ENCODE data around the gene TAF1C.

GRCh38 chr16:84183911-84184591 lies 2.8 kb downstream of the TAF1C start:
- TF ChIP-seq KDM1A (IDR thresholded peaks at IDR 0.05; ENCODE audit: borderline replicate concordance) (no peak), HDGF (IDR thresholded peaks at IDR 0.05) (no peak), FOS (IDR thresholded peaks at IDR 0.05; ENCODE audit: borderline replicate concordance, extremely low read depth, insufficient read length) (no peak), BRCA1 (IDR thresholded peaks at IDR 0.05; ENCODE audit: low read depth, low read length) (no peak), CTCF (IDR thresholded peaks at IDR 0.05 in 2 of 3, conservative IDR thresholded peaks at IDR 0.05 in 1 of 3; ENCODE audit: control insufficient read depth in 2 of 3, extremely low read depth in 1 of 3, insufficient read depth in 1 of 3, low read depth in 3 of 3, low read length in 3 of 3) (no peak), ZBTB33 (IDR thresholded peaks at IDR 0.05) (no peak), POLR2AphosphoS5 (IDR thresholded peaks at IDR 0.05; ENCODE audit: low read length) (no peak), RCOR1 (conservative IDR thresholded peaks at IDR 0.05; ENCODE audit: low read depth, low read length) (no peak), POLR2A (IDR thresholded peaks at IDR 0.05; ENCODE audit: low read depth, low read length) (no peak), CHD4 (IDR thresholded peaks at IDR 0.05) (no peak), SMAD1 (IDR thresholded peaks at IDR 0.05; ENCODE audit: low read depth, partially characterized antibody) (no peak), ZNF274 (IDR thresholded peaks at IDR 0.05; ENCODE audit: insufficient read depth, insufficient read length) (no peak), TCF7 (IDR thresholded peaks at IDR 0.05; ENCODE audit: borderline replicate concordance) (no peak)
